Right atrium auricular region (tissue), 2 donors: Measurements from ENCODE around the gene SPRED1. TPM values are rescaled to one million over a fixed set of nuclear protein-coding genes. Genes with fewer than 3 reads are reported as not detected.

Experiments
- DNase-seq: peaks from one replicate; pipeline ENCODE4 v3.0.0-alpha.2; 2019; ENCODE audit warnings: low spot score
- H3K27ac ChIP-seq, 2 donors: fragments of 200-600 bp; sonication (generic); 1 replicate in 1 of 2; 2 replicates in 1 of 2; pipeline ENCODE4 v1.5.1; 2016 to 2019
- H3K27me3 ChIP-seq, 2 donors: fragments of 200-600 bp; sonication (generic); one replicate each; pipeline versions ENCODE4 v1.5.1 to v1.6.0; 2017 to 2019
- H3K36me3 ChIP-seq: fragments of 200-600 bp; sonication (generic); one replicate; pipeline ENCODE4 v1.5.1; 2016
- H3K4me1 ChIP-seq, 2 donors: fragments of 200-600 bp; sonication (generic); one replicate each; pipeline versions ENCODE4 v1.5.1 to v1.6.0; 2017 to 2019
- H3K4me3 ChIP-seq, 2 donors: fragments of 200-600 bp; sonication (generic); 1 replicate in 1 of 2; 2 replicates in 1 of 2; pipeline ENCODE4 v1.5.1; 2017 to 2019; ENCODE audit warnings: mild to moderate bottlenecking in 1 of 2, moderate library complexity in 1 of 2
- H3K9me3 ChIP-seq, 2 donors: fragments of 200-600 bp; sonication (generic); one replicate each; pipeline ENCODE4 v1.5.1; 2019
- CTCF ChIP-seq, 2 donors: fragments of 200-600 bp; sonication (generic); IDR thresholded peaks; one replicate each; pipeline ENCODE4 v1.5.1; 2019; ENCODE audit warnings: antibody characterized with exemption in 2 of 2
- total RNA-seq, 2 donors: library from RNA; depleted of rRNA; stranded (reverse); fragments of >200 nt; gene quantifications; one replicate each; pipeline ENCODE4 v1.1.0, GENCODE V29; 2016

SPRED1 gene
- total RNA-seq, 2 donors from 2014 or later: 9.4 to 10.9 TPM

DNA sequence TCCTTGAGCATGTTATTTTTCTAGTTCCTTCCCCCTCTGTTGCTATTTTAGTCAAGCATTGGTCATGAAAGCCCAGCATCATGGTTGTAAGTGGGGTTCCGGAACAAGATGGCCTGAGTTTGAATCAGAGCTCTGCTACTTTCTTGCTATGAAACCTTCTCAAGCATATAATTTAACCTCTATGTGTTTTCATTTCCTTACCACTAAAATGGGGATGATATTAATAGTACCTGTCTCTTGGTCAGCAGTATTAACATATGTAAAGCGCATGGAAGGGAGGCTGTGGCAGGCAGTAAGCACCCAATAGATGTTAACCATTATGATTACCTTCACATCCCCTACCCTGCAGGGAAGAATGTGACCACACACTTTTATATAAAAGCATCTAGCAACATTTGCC lies 14.3 kb upstream of the SPRED1 start:
- Histone ChIP-seq H3K9me3 (no peaks in the 10 kb centered on the region), H3K27ac (no peak overlapping the region), H3K36me3 (no peaks in the 10 kb centered on the region), H3K4me3 (no peak overlapping the region), H3K27me3 (no peaks in the 10 kb centered on the region), H3K4me1 (no peaks in the 10 kb centered on the region)
- no peak for TF ChIP-seq CTCF (IDR thresholded peaks at IDR 0.05)
- no peak for DNase-seq

- Histone ChIP-seq H3K36me3 (no peaks in the 10 kb centered on the region), H3K4me3 (no peak overlapping the region), H3K27ac (no peak overlapping the region), H3K27me3 (no peaks in the 10 kb centered on the region), H3K4me1 (no peaks in the 10 kb centered on the region), H3K9me3 (no peaks in the 10 kb centered on the region)
- DNase-seq: no peak
- no peak for TF ChIP-seq CTCF (IDR thresholded peaks at IDR 0.05)
Observed at GRCh38 chr15:38242055-38242454, 10.6 kb upstream of the SPRED1 start.

DNA sequence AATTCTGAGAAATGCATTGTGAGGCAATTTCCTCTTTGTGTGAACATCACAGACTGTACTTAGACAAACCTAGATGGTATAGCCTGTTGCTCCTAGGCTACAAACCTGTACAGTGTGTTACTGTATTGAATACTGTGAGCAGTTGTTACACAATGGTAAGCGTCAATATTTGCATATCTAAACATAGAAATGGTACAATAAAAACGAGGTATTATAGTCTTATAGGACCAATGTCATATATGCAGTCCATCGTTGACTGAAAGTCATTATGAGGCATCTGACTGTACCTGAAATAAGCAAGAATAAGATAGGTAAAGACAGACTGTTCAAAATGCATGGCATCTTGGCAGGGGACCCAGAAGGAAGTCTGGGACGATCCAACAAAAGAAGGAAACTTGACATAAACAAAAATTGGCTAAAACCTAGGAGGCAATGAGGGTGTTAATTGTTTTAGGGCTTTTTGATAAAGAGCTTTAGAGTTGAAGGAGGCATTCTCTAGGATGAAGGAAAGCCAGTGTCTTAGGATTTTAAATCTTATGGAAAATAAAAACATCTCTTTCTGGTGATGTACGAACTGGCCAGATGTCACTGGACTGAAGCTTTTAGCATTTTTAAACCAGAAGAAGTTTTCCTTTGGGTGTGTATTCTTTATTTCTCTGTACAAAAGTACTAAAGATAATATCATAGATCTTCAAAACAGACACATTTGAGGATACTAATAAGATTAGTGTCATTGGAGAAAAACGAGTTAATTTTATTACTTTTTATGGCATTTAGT lies 9.2 kb upstream of the SPRED1 start:
- Histone ChIP-seq H3K27ac (no peak overlapping the region), H3K27me3 (no peaks in the 10 kb centered on the region), H3K9me3 (no peaks in the 10 kb centered on the region), H3K4me3 (no peak overlapping the region), H3K4me1 (no peaks in the 10 kb centered on the region), H3K36me3 (no peaks in the 10 kb centered on the region)
- TF ChIP-seq CTCF (IDR thresholded peaks at IDR 0.05): no peak
- no peak for DNase-seq

DNA sequence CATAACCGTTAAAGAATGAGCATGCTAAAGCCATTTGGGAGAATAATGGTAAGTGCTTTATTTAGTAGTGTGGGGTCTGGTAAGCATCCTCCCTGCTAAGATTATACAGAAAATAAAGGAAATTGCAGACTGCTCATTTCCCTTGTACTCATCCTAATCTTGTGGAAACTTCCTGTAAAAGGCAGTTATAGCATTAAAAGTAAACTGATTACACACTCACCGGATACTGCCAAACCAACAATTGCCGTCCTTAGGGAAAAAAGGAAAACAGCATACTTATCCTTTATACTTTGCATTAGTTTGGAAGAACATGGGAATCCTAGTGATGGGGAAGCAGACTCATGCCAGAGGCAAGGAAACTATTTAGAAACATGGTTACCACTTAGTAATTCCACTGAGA lies 5.3 kb upstream of the SPRED1 start:
- Histone ChIP-seq H3K27me3 (no peaks in the 10 kb centered on the region), H3K4me3 (no peak overlapping the region), H3K4me1 (peaks cover 0 to 6% of the 10 kb centered on the region in 2 donors), H3K36me3 (no peaks in the 10 kb centered on the region), H3K9me3 (no peaks in the 10 kb centered on the region), H3K27ac (no peak overlapping the region)
- TF ChIP-seq CTCF (IDR thresholded peaks at IDR 0.05): no peak
- no peak for DNase-seq

GRCh38 chr15:38253351-38253781 lies 730 bp downstream of the SPRED1 start:
- Histone ChIP-seq H3K4me1 (peaks cover 0 to 17% of the 10 kb centered on the region in 2 donors), H3K9me3 (no peaks in the 10 kb centered on the region), H3K27me3 (no peaks in the 10 kb centered on the region), H3K36me3 (no peaks in the 10 kb centered on the region), H3K27ac (peak overlapping the region; percentile 97 to 99), H3K4me3 (peak overlapping the region; percentile 66 to 92)
- DNase-seq: no peak
- TF ChIP-seq CTCF (IDR thresholded peaks at IDR 0.05): no peak
